GM19099 (cell line): Measurements from ENCODE around the gene TBC1D4.

Source experiments
- POLR2A ChIP-seq: IDR thresholded peaks from 3 replicates; pipeline ENCODE4 v1.6.1; 2011; ENCODE audit warnings: low read depth; ENCODE audit not compliant: insufficient read length; ENCODE audit errors: extremely low read depth

TBC1D4 gene

GRCh38 chr13:75318138-75318833 lies 163.7 kb downstream of the TBC1D4 start:
- no peak for TF ChIP-seq POLR2A

- TF ChIP-seq POLR2A, result no peak
Measured at GRCh38 chr13:75316427-75316826, 165.5 kb downstream of the TBC1D4 start.

- TF ChIP-seq POLR2A, result no peak
Measured at GRCh38 chr13:75312884-75313520, 169.0 kb downstream of the TBC1D4 start.

GRCh38 chr13:75309981-75310580 lies 171.9 kb downstream of the TBC1D4 start:
- no peak for TF ChIP-seq POLR2A

- no peak for TF ChIP-seq POLR2A
Measured at GRCh38 chr13:75308222-75308621, 173.7 kb downstream of the TBC1D4 start.

GRCh38 chr13:75307370-75307949 lies 174.5 kb downstream of the TBC1D4 start:
- TF ChIP-seq POLR2A, result no peak

GRCh38 chr13:75305059-75305458 lies 176.9 kb downstream of the TBC1D4 start:
- no peak for TF ChIP-seq POLR2A

GRCh38 chr13:75303263-75303662 lies 178.7 kb downstream of the TBC1D4 start:
- TF ChIP-seq POLR2A, result no peak

- no peak for TF ChIP-seq POLR2A
Measured at GRCh38 chr13:75302071-75302698, 179.8 kb downstream of the TBC1D4 start.

GRCh38 chr13:75299913-75300862 lies 181.8 kb downstream of the TBC1D4 start:
- TF ChIP-seq POLR2A, result no peak

GRCh38 chr13:75299246-75299645 lies 182.7 kb downstream of the TBC1D4 start:
- TF ChIP-seq POLR2A, result no peak

- no peak for TF ChIP-seq POLR2A
Measured at GRCh38 chr13:75296641-75297040, 185.3 kb downstream of the TBC1D4 start.

GRCh38 chr13:75295201-75295600 lies 186.8 kb downstream of the TBC1D4 start:
- TF ChIP-seq POLR2A, result no peak

- TF ChIP-seq POLR2A, result no peak
Measured at GRCh38 chr13:75294110-75294509, 187.9 kb downstream of the TBC1D4 start.
